ENCODE results near the gene ANKRD33. TPM values are rescaled to one million over a fixed set of nuclear protein-coding genes. Genes with fewer than 3 reads are reported as not detected.
A peak's percentile ranks its signal among the peaks of the same experiment; 100 is the strongest.

ANKRD33 gene
- total RNA-seq, 2 donors from 2014 or later, result 0.46 TPM; not detected in 1

DNA sequence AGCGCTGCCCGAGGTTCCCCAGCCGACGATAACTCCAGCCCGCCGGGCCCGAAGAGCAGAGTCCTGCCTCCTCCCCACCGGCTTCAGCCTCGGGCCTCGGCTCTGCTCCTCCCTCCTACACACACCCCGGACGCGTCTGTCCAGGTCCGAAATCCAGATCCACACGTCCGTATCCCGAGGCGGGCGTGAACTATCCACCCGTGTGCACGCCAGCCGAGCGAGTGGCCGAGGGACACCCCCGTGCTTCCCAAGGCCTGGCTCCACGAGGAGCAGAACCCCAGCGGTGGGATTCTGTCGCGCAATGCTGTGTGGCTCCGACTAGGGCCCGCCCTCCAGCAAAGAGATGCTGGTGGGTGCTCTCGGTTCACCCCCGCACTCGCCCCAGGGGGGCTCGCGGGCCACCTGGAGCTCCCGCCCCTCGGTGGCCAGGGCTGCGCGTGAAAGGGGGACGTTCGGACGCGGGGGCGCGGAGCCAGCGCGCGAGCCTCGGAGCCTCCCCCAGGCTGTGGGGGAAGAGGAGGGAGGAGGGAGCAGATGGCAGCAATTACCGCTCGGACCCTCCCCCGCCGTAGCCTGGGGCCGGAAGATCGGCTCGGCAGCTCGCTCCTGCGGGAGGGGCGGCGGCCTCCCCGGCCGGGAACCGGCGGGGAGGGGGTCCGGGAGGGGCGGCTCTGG is 18.9 kb upstream of the ANKRD33 start:
- TF ChIP-seq, protein P1, sequence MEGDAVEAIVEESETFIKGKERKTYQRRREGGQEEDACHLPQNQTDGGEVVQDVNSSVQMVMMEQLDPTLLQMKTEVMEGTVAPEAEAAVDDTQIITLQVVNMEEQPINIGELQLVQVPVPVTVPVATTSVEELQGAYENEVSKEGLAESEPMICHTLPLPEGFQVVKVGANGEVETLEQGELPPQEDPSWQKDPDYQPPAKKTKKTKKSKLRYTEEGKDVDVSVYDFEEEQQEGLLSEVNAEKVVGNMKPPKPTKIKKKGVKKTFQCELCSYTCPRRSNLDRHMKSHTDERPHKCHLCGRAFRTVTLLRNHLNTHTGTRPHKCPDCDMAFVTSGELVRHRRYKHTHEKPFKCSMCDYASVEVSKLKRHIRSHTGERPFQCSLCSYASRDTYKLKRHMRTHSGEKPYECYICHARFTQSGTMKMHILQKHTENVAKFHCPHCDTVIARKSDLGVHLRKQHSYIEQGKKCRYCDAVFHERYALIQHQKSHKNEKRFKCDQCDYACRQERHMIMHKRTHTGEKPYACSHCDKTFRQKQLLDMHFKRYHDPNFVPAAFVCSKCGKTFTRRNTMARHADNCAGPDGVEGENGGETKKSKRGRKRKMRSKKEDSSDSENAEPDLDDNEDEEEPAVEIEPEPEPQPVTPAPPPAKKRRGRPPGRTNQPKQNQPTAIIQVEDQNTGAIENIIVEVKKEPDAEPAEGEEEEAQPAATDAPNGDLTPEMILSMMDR (conservative IDR thresholded peaks at IDR 0.05), result peak; percentile 12
- Histone ChIP-seq H3K9me3 (ENCODE audit: control insufficient read depth, low read length) (no peaks in the 10 kb centered on the region), H3K27me3 (ENCODE audit: control insufficient read depth, insufficient read depth, low read length, poor library complexity, severe bottlenecking) (peaks cover 65% of the 10 kb centered on the region), H3K9ac (ENCODE audit: extremely low read depth, low read length, poor library complexity, severe bottlenecking) (no peak overlapping the region), H3K36me3 (ENCODE audit: control insufficient read depth, insufficient read depth, low read length) (no peaks in the 10 kb centered on the region), H3K27ac (ENCODE audit: low read depth, low read length) (no peak overlapping the region), H3K4me1 (ENCODE audit: control insufficient read depth, insufficient read depth, low read length) (peaks cover 14% of the 10 kb centered on the region), H3K4me3 (ENCODE audit: low read length) (peak overlapping the region; percentile 73)
- Mint-ChIP-seq H3K27ac (no peak overlapping the region), H3K36me3 (ENCODE audit: low read depth) (no peaks in the 10 kb centered on the region), H3K9me3 (no peaks in the 10 kb centered on the region), H3K27me3 (ENCODE audit: insufficient read depth) (peaks cover 82% of the 10 kb centered on the region), H3K4me1 (peaks cover 17% of the 10 kb centered on the region), H3K4me3 (peak overlapping the region; percentile 59)
- 12 to 21% methylated on average over 18 to 67 of the region's 67 CpGs for WGBS, 2 experiments (ENCODE audit: insufficient coverage in 1 of 2, insufficient read length in 1 of 2)
- peak; percentile 80 for DNase-seq

DNA sequence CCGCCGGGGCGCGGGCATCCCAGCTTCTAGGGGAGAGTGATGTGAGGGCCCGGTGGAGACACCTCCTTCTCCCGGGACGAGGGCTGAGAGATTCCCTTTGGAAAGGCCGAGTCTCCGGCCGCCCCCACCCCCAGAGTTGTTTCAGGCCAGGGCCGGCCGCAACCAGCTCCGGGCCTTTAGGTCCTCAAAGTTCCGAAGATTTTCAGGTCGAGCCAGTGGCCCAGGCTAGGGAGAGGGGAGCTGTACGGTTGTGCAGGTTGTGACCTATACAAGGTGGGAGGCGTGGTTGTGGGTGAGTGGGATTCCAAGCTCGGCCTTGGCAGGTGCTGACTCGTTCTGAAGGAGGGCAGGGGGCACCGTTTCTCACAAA is 18.4 kb upstream of the ANKRD33 start:
- H3K36me3 ChIP-seq (ENCODE audit: control insufficient read depth, insufficient read depth, low read length), result no peaks in the 10 kb centered on the region
- no peak overlapping the region for H3K27ac ChIP-seq (ENCODE audit: low read depth, low read length)
- H3K27me3 ChIP-seq (ENCODE audit: control insufficient read depth, insufficient read depth, low read length, poor library complexity, severe bottlenecking), result peaks cover 63% of the 10 kb centered on the region
- H3K9me3 ChIP-seq (ENCODE audit: control insufficient read depth, low read length), result no peaks in the 10 kb centered on the region
- H3K4me3 ChIP-seq (ENCODE audit: low read length), result peak overlapping the region; percentile 73
- Mint-ChIP-seq H3K36me3 (ENCODE audit: low read depth) (no peaks in the 10 kb centered on the region), H3K27ac (no peak overlapping the region), H3K27me3 (ENCODE audit: insufficient read depth) (peaks cover 80% of the 10 kb centered on the region), H3K4me1 (peaks cover 17% of the 10 kb centered on the region), H3K9me3 (no peaks in the 10 kb centered on the region), H3K4me3 (peak overlapping the region; percentile 59)
- DNase-seq, result no peak
- H3K9ac ChIP-seq (ENCODE audit: extremely low read depth, low read length, poor library complexity, severe bottlenecking), result no peak overlapping the region
- TF ChIP-seq, protein P1 (conservative IDR thresholded peaks at IDR 0.05), result no peak
- peaks cover 14% of the 10 kb centered on the region for H3K4me1 ChIP-seq (ENCODE audit: control insufficient read depth, insufficient read depth, low read length)
- WGBS, 2 experiments (ENCODE audit: insufficient coverage in 1 of 2, insufficient read length in 1 of 2), result 4 to 18% methylated on average over 5 to 20 of the region's 20 CpGs

DNA sequence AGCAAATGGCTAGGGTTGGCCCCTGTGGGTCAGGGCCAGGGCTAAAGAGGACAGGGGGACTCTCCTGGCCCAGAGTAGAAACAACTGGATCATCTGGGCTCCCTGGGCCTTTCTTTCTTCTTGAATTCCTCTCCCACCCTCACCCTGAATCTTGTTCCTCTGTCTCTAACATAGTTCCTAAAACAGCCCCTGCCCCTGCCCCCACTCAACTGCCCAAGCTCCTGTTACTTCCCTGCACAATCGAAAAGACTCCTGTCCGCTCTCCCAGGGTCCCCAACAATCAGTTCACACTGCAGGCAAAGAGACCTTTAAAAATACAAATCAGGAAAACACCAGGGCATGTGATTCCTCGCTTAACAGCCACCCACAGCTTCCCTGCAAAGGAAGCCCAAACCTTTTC is 18.0 kb upstream of the ANKRD33 start:
- Mint-ChIP-seq H3K27me3 (ENCODE audit: insufficient read depth) (peaks cover 76% of the 10 kb centered on the region), H3K4me1 (peaks cover 12% of the 10 kb centered on the region), H3K27ac (no peak overlapping the region), H3K9me3 (no peaks in the 10 kb centered on the region), H3K4me3 (peak overlapping the region; percentile 59), H3K36me3 (ENCODE audit: low read depth) (no peaks in the 10 kb centered on the region)
- H3K4me3 ChIP-seq (ENCODE audit: low read length), result no peak overlapping the region
- H3K9me3 ChIP-seq (ENCODE audit: control insufficient read depth, low read length), result no peaks in the 10 kb centered on the region
- WGBS, 2 experiments (ENCODE audit: insufficient coverage in 1 of 2, insufficient read length in 1 of 2), result 65 to 74% methylated on average over 3 of the region's 3 CpGs
- TF ChIP-seq, protein P1 (conservative IDR thresholded peaks at IDR 0.05), result no peak
- no peak for DNase-seq
- H3K36me3 ChIP-seq (ENCODE audit: control insufficient read depth, insufficient read depth, low read length), result no peaks in the 10 kb centered on the region
- peaks cover 11% of the 10 kb centered on the region for H3K4me1 ChIP-seq (ENCODE audit: control insufficient read depth, insufficient read depth, low read length)
- no peak overlapping the region for H3K9ac ChIP-seq (ENCODE audit: extremely low read depth, low read length, poor library complexity, severe bottlenecking)
- peaks cover 59% of the 10 kb centered on the region for H3K27me3 ChIP-seq (ENCODE audit: control insufficient read depth, insufficient read depth, low read length, poor library complexity, severe bottlenecking)
- H3K27ac ChIP-seq (ENCODE audit: low read depth, low read length), result peak overlapping the region; percentile 18
